AG09309 (cell line): ENCODE data around the gene BACE1.
"Not testable (repeated sequence)": the region's sequence is repeated elsewhere in the genome, so short reads cannot be mapped to it uniquely, and the experiment has no call there.

Source experiments
- DNase-seq: peaks from one replicate; pipeline ENCODE4 v3.0.0-alpha.2; 2010; ENCODE audit warnings: low read depth
- H3K4me3 ChIP-seq: 2 replicates; pipeline ENCODE4 v1.5.1; 2011; ENCODE audit warnings: mild to moderate bottlenecking, low read depth, low read length, moderate library complexity; ENCODE audit not compliant: control insufficient read depth
- TF ChIP-seq, protein P1 (sequence below): IDR thresholded peaks from 2 replicates; pipeline ENCODE4 v1.5.1; 2011; ENCODE audit warnings: mild to moderate bottlenecking, low read depth, low read length, inconsistent platforms; ENCODE audit not compliant: insufficient read depth, control insufficient read depth; ENCODE audit errors: missing control alignments

BACE1 gene

DNA sequence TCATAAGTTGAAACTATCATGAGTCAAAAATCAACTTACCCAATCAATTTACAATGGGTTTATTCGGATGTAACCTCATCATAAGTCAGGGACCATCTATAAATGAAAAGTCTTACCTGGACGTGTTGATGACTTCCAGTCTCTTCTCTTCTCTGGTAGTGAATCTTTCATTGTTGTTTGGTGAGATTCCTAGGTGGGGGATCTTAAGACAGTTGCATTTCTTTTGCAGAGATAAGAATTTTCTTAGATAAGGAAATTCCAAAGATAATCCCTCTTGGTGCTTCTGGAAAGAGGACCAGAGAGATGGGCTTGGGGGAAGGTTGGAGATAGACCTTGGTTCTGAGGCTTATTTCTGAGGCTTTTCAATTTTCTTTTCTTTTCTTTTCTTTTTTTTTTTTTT lies 46.2 kb downstream of the BACE1 start:
- TF ChIP-seq, protein P1, sequence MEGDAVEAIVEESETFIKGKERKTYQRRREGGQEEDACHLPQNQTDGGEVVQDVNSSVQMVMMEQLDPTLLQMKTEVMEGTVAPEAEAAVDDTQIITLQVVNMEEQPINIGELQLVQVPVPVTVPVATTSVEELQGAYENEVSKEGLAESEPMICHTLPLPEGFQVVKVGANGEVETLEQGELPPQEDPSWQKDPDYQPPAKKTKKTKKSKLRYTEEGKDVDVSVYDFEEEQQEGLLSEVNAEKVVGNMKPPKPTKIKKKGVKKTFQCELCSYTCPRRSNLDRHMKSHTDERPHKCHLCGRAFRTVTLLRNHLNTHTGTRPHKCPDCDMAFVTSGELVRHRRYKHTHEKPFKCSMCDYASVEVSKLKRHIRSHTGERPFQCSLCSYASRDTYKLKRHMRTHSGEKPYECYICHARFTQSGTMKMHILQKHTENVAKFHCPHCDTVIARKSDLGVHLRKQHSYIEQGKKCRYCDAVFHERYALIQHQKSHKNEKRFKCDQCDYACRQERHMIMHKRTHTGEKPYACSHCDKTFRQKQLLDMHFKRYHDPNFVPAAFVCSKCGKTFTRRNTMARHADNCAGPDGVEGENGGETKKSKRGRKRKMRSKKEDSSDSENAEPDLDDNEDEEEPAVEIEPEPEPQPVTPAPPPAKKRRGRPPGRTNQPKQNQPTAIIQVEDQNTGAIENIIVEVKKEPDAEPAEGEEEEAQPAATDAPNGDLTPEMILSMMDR = no peak
- DNase-seq = no peak
- no peak overlapping the region for H3K4me3 ChIP-seq

DNA sequence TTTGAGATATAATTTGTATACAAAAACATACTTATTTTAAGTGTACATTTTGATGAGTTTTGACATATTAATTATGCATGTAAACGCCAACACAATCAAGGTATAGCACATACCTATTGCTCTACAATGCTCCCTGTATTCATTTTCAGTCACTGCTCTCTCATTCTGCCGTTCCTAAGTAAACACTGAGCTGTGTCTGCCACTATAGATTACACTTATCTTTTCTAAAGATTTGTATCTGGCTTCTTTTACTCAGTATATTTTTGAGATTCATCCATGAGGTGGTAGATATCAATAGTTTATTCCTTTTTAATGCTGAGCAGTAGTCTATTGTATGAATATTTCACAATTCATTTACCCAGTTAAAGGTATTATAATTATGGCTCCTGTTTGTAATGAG lies 50.3 kb downstream of the BACE1 start:
- TF ChIP-seq, protein P1 = no peak
- H3K4me3 ChIP-seq = no peak overlapping the region
- no peak for DNase-seq

DNA sequence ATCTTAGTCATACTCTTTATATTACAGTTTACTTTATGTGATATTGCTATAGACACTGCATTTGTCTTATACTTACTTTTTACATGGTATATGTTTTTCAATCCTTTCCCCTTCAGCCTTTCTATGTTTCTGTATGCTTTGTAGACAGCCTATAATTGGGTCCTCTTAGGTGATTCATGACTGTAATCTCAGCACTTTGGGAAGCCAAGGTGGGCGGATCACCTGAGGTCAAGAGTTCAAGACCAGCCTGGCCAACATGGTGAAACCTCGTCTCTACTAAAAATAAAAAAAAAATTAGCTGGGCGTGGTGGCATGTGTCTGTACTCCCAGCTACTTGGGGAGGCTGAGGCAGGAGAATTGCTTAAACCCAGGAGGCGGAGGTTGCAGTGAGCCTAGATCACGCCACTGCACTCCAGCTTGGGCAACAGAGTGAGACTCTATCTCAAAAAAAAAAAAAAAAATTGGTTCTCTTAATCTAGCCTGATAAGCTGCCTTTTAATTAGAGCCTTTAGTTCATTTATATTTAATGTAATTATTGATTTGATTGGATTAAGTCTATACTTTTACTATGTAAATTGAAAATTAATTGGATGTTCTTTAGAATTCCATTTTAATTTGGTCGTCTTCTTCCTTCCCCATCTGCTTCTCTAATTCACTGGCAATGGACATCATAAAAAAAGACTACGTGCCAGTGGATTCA lies 51.3 kb downstream of the BACE1 start:
- H3K4me3 ChIP-seq, DNase-seq: not testable (repeated sequence)

DNA sequence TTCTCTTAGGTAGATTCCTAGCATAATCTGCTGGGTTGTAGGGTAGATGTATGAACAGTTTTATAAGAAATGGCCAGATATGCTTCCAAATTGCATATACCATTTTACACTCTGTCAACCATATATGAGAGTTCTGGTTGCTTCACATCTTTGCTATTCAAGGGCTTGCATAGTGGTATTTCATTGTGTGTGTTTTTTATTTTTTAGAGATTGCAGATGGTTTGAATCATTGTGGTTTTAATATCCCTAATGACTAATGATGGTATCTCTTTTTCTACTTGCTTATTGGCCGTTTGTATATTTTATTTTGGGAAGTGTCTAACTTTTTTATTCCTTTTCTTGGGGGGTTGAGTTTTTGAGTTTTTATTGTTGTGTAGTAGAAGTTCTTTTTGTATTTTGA lies 56.6 kb downstream of the BACE1 start:
- peak; percentile 57 for DNase-seq
- TF ChIP-seq, protein P1 = no peak
- no peak overlapping the region for H3K4me3 ChIP-seq

DNA sequence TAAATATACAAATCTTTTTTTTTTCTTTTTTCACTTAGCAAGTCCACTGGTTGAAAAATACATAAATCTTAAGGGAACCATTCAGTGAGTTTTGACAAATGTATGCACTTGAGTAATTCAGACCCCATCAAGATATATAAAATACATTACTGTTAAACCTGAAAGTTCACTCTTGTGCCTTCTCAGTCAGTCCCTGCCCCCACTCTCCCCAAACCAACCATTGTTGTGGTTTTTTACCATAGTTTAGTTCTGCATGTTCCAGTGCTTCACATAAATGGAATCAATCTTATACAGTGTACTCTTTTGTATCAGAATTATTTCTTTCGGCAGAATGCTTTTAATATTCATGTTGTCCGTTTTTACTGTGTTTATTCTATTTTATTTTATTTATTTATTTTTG lies 57.5 kb downstream of the BACE1 start:
- H3K4me3 ChIP-seq = no peak overlapping the region
- TF ChIP-seq, protein P1 = no peak
- DNase-seq = no peak

DNA sequence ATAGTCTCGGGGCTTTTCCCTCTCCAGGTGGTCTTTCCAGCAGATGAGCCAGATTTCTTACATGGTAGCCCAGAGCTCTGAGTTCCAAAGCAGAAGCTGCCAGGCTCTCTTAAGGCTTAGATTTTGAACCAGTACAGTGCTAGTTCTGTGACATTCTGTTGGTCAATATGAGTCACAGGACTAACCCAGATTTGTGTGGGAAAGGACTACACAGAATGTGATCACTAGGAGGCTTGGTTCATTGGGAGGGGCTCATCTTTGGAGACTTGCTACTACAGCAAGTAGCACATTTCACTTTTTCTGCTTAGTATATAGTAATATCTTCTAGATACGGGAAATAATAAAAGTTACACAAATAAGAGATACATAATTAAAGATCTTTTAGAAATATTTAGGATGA lies 59.5 kb downstream of the BACE1 start:
- TF ChIP-seq, protein P1 = no peak
- DNase-seq = no peak
- H3K4me3 ChIP-seq = no peak overlapping the region

DNA sequence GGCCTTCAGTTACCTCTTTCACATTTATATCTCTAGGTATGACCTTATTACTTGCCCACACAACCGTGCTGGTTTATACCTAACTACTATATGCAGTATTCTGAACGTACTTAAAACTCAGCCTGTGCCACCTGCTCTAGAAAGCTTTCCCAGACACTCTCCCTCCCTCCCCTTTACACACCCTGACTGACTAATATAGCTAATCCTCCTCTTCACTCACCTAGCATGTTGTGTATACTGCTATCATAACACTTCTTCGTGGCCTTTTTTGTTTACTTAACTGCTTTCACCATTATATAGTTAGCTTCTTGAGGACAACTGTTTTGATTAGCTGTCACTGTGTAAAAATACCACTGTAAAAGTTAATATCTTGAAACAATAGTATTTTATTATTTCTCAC lies 60.1 kb downstream of the BACE1 start:
- no peak overlapping the region for H3K4me3 ChIP-seq
- TF ChIP-seq, protein P1 = no peak
- no peak for DNase-seq
